ENCODE results near the gene AQP3. TPM values are rescaled to one million over a fixed set of nuclear protein-coding genes. Genes with fewer than 3 reads are reported as not detected.

AQP3 gene
- total and polyA plus RNA-seq, 2 of the 4 experiments (the other 2 are of a cell fraction): 3.8 to 12.2 TPM

DNA sequence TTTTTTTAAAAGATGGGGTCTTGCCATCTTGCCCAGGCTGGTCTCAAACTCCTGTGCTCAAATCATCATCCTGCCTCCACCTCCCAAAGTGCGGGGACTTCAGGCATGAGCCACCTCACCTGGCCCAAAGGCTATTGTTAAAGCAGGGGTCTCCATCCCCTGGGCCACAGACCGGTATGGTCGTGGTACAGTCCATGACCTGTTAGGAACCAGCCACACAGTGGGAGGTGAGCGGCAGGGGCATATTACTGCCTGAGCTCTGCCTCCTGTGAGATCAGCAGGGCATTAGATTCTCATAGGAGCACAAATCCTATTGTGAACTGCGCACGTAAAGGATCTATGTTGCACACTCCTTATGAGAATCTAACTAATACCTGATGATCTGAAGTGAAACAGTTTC, 33.6 kb upstream of the AQP3 start:
- Histone ChIP-seq H3K4me2 (ENCODE audit: low read depth, low read length) (no peak overlapping the region), H3K27ac (ENCODE audit: insufficient read depth, low read length) (no peak overlapping the region), H3K14ac (replicated peaks; ENCODE audit: low read depth, low read length) (no peak overlapping the region), H3K9me3 (ENCODE audit: control insufficient read depth, insufficient read depth, low read length) (no peaks in the 10 kb centered on the region), H2AK9ac (replicated peaks; ENCODE audit: low read depth, low read length, poor library complexity) (no peak overlapping the region), H3K18ac (ENCODE audit: low read depth, low read length) (no peak overlapping the region), H2BK5ac (ENCODE audit: low read depth, low read length, poor library complexity, severe bottlenecking) (no peak overlapping the region), H2BK20ac (ENCODE audit: low read depth, low read length) (0 out of 2 replicates have a peak overlapping the region, but pooled peaks have one; percentile 7), H3K23ac (ENCODE audit: low read depth, low read length) (no peak overlapping the region), H3K4ac (ENCODE audit: low read depth, low read length) (no peak overlapping the region), H3K56ac (ENCODE audit: extremely low read depth, insufficient read depth, low read length) (no peak overlapping the region), H2AK5ac (ENCODE audit: low read depth, low read length) (no peak overlapping the region), H3K36me3 (ENCODE audit: control insufficient read depth, insufficient read depth, low read length) (no peaks in the 10 kb centered on the region), H3K4me1 (ENCODE audit: control insufficient read depth, insufficient read depth, low read length) (no peaks in the 10 kb centered on the region), H3K79me1 (ENCODE audit: low read depth in 1 of 2, low read length in 2 of 2) (no peaks in the 10 kb centered on the region), H4K20me1 (ENCODE audit: insufficient read depth, low read length) (no peaks in the 10 kb centered on the region), H3K27me3 (ENCODE audit: control insufficient read depth, insufficient read depth, low read length) (no peaks in the 10 kb centered on the region), H3K9ac (ENCODE audit: low read depth, low read length) (no peak overlapping the region), H2AFZ (replicated peaks; ENCODE audit: low read length, poor library complexity) (no peak overlapping the region), H4K91ac (ENCODE audit: insufficient read depth, low read depth, low read length) (no peak overlapping the region), H4K5ac (ENCODE audit: low read depth, low read length) (no peak overlapping the region), H2BK120ac (ENCODE audit: low read depth, low read length) (no peak overlapping the region), H3K4me3 (ENCODE audit: insufficient read depth, low read depth, low read length) (no peak overlapping the region), H3K9me1 (ENCODE audit: insufficient read depth, low read length) (0 out of 2 replicates have a peak, but pooled peaks cover 3% of the 10 kb centered on the region), H2BK15ac (ENCODE audit: low read depth, low read length) (no peak overlapping the region), H4K8ac (ENCODE audit: low read depth in 2 of 2, low read length in 2 of 2) (no peak overlapping the region)
- POLR2A ChIA-PET (ENCODE audit: unreplicated experiment): no interaction called here
- in situ Hi-C loops (cut with MboI; ENCODE audit: low sequenced_read_pairs): no loop called here
- CTCF ChIA-PET: no interaction called here
- dilution Hi-C loops (cut with HindIII; ENCODE audit: low sequenced_read_pairs, unreplicated experiment): no loop called here
- no TSS peak for BruUV-seq (replicated peaks)
- no peak for TF ChIP-seq USF2 (IDR thresholded peaks at IDR 0.05; ENCODE audit: low read depth, low read length)
- TF ChIP-seq MXI1 (IDR thresholded peaks at IDR 0.05; ENCODE audit: borderline replicate concordance, low read depth, low read length): no peak
- TF ChIP-seq RFX5 (IDR thresholded peaks at IDR 0.05; ENCODE audit: low read depth, low read length): no peak
- TF ChIP-seq FOS (IDR thresholded peaks at IDR 0.05; ENCODE audit: low read depth, low read length): no peak
- TF ChIP-seq RAD21 (IDR thresholded peaks at IDR 0.05; ENCODE audit: low read length): no peak
- WGBS, 2 experiments (ENCODE audit: extremely low coverage in 2 of 2, insufficient read length in 1 of 2): 100% methylated on average over 1 of the region's 6 CpGs; no CpG with 5 or more reads in 1 of the 2 experiments
- intact Hi-C loops (cut with micrococcal nuclease): no loop called here
- ATAC-seq (ENCODE audit: low read depth): no peak
- DNase-seq: no peak
